ENCODE results near the gene AHNAK.

GRCh38 chr11:62449451-62449851 lies 97.2 kb downstream of the AHNAK start:
- no peak for TF ChIP-seq CTCF (IDR thresholded peaks at IDR 0.05)
- no peak for TF ChIP-seq POLR2A (IDR thresholded peaks at IDR 0.05)
- TF ChIP-seq EP300 (IDR thresholded peaks at IDR 0.05), result no peak

All from ovary (tissue), 3 donors.